Measurements from ENCODE around the gene PFDN5.

PFDN5 gene

GRCh38 chr12:53295070-53295890 is at the start of gene PFDN5:
PFDN5 (plus strand) TSS chr12:53295542; CDS start chr12:53295568, 26 bp downstream.
- peak; percentile 72 to 84 (median 75) for DNase-seq (ENCODE audit: low read depth in 3 of 3)

- peak in 2 of 3 experiments; percentile 45 to 69 for DNase-seq (ENCODE audit: low read depth in 3 of 3)
These were observed 43.6 kb upstream of the PFDN5 start for GRCh38 chr12:53251477-53252348.

GRCh38 chr12:53252349-53252916 is 42.9 kb upstream of the PFDN5 start:
- no peak for DNase-seq (ENCODE audit: low read depth in 3 of 3)

- no peak for DNase-seq (ENCODE audit: low read depth in 3 of 3)
These were observed 42.0 kb upstream of the PFDN5 start for GRCh38 chr12:53253298-53253697.

GRCh38 chr12:53254816-53255545 is 40.4 kb upstream of the PFDN5 start:
- no peak for DNase-seq (ENCODE audit: low read depth in 3 of 3)

- no peak for DNase-seq (ENCODE audit: low read depth in 3 of 3)
These were observed 39.3 kb upstream of the PFDN5 start for GRCh38 chr12:53255996-53256395.

GRCh38 chr12:53258541-53259539 is 36.5 kb upstream of the PFDN5 start:
- DNase-seq (ENCODE audit: low read depth in 3 of 3): no peak

- DNase-seq (ENCODE audit: low read depth in 3 of 3): no peak
These were observed 35.5 kb upstream of the PFDN5 start for GRCh38 chr12:53259891-53260290.

GRCh38 chr12:53265783-53266182 is 29.6 kb upstream of the PFDN5 start:
- DNase-seq (ENCODE audit: low read depth in 3 of 3): no peak

GRCh38 chr12:53267306-53267998 is 27.9 kb upstream of the PFDN5 start:
- peak in 1 of 3 experiments; percentile 42 for DNase-seq (ENCODE audit: low read depth in 3 of 3)

GRCh38 chr12:53267999-53268629 is 27.2 kb upstream of the PFDN5 start, which contains the start of gene ESPL1:
ESPL1 (plus strand) TSS chr12:53268299; CDS start chr12:53268767, 468 bp downstream.
- peak; percentile 60 to 90 (median 69) for DNase-seq (ENCODE audit: low read depth in 3 of 3)

- DNase-seq (ENCODE audit: low read depth in 3 of 3): no peak
These were observed 26.4 kb upstream of the PFDN5 start for GRCh38 chr12:53268630-53269562.

- DNase-seq (ENCODE audit: low read depth in 3 of 3): no peak
These were observed 20.9 kb upstream of the PFDN5 start for GRCh38 chr12:53274445-53274844.

- DNase-seq (ENCODE audit: low read depth in 3 of 3): no peak
These were observed 18.8 kb upstream of the PFDN5 start for GRCh38 chr12:53276511-53276910.

GRCh38 chr12:53277981-53278380 is 17.4 kb upstream of the PFDN5 start:
- no peak for DNase-seq (ENCODE audit: low read depth in 3 of 3)

- no peak for DNase-seq (ENCODE audit: low read depth in 3 of 3)
These were observed 16.0 kb upstream of the PFDN5 start for GRCh38 chr12:53279283-53279869.

GRCh38 chr12:53279888-53280498 is 15.3 kb upstream of the PFDN5 start:
- DNase-seq (ENCODE audit: low read depth in 3 of 3): no peak

Data from stimulated activated CD4-positive, alpha-beta T cell treated with anti-CD3 and anti-CD28 coated beads, TNF-alpha, amount 100 ng/mL, for 24 hours (primary cell).